Right atrium auricular region (tissue), 2 donors: Measurements from ENCODE around the gene MSMP. TPM values are rescaled to one million over a fixed set of nuclear protein-coding genes. Genes with fewer than 3 reads are reported as not detected.

Source experiments
- DNase-seq: peaks from one replicate; pipeline ENCODE4 v3.0.0-alpha.2; 2019; ENCODE audit warnings: low spot score
- H3K27ac ChIP-seq, 2 donors: fragments of 200-600 bp; sonication (generic); 1 replicate in 1 of 2; 2 replicates in 1 of 2; pipeline ENCODE4 v1.5.1; 2016 to 2019
- H3K27me3 ChIP-seq, 2 donors: fragments of 200-600 bp; sonication (generic); one replicate each; pipeline versions ENCODE4 v1.5.1 to v1.6.0; 2017 to 2019
- H3K36me3 ChIP-seq: fragments of 200-600 bp; sonication (generic); one replicate; pipeline ENCODE4 v1.5.1; 2016
- H3K4me1 ChIP-seq, 2 donors: fragments of 200-600 bp; sonication (generic); one replicate each; pipeline versions ENCODE4 v1.5.1 to v1.6.0; 2017 to 2019
- H3K4me3 ChIP-seq, 2 donors: fragments of 200-600 bp; sonication (generic); 1 replicate in 1 of 2; 2 replicates in 1 of 2; pipeline ENCODE4 v1.5.1; 2017 to 2019; ENCODE audit warnings: mild to moderate bottlenecking in 1 of 2, moderate library complexity in 1 of 2
- H3K9me3 ChIP-seq, 2 donors: fragments of 200-600 bp; sonication (generic); one replicate each; pipeline ENCODE4 v1.5.1; 2019
- CTCF ChIP-seq, 2 donors: fragments of 200-600 bp; sonication (generic); IDR thresholded peaks; one replicate each; pipeline ENCODE4 v1.5.1; 2019; ENCODE audit warnings: antibody characterized with exemption in 2 of 2
- total RNA-seq, 2 donors: library from RNA; depleted of rRNA; stranded (reverse); fragments of >200 nt; gene quantifications; one replicate each; pipeline ENCODE4 v1.1.0, GENCODE V29; 2016

Gene MSMP
- total RNA-seq, 2 donors from 2014 or later = not detected

- Histone ChIP-seq H3K4me3 (no peak overlapping the region), H3K36me3 (peaks cover 87% of the 10 kb centered on the region), H3K4me1 (peaks cover 0 to 36% of the 10 kb centered on the region in 2 donors), H3K9me3 (no peaks in the 10 kb centered on the region), H3K27me3 (no peaks in the 10 kb centered on the region), H3K27ac (no peak overlapping the region)
- no peak for DNase-seq
- no peak for TF ChIP-seq CTCF (IDR thresholded peaks at IDR 0.05)
Observed at GRCh38 chr9:35741740-35742139, 12.3 kb downstream of the MSMP start.

GRCh38 chr9:35740243-35740642 is 13.8 kb downstream of the MSMP start:
- TF ChIP-seq CTCF (IDR thresholded peaks at IDR 0.05) = no peak
- H3K36me3 ChIP-seq = peaks cover 97% of the 10 kb centered on the region

GRCh38 chr9:35738924-35739323 is 15.2 kb downstream of the MSMP start:
- peaks cover 0 to 9% of the 10 kb centered on the region in 2 donors for H3K4me1 ChIP-seq
- DNase-seq = no peak
- H3K27me3 ChIP-seq = no peaks in the 10 kb centered on the region
- H3K9me3 ChIP-seq = no peaks in the 10 kb centered on the region
- H3K36me3 ChIP-seq = peaks cover 95% of the 10 kb centered on the region
- TF ChIP-seq CTCF (IDR thresholded peaks at IDR 0.05) = no peak
- H3K4me3 ChIP-seq = no peak overlapping the region
- H3K27ac ChIP-seq = no peak overlapping the region

More at GRCh38 chr9:35740243-35740642, 13.8 kb downstream of the MSMP start:
- no peak overlapping the region for H3K27ac ChIP-seq
- no peak for DNase-seq
- no peaks in the 10 kb centered on the region for H3K9me3 ChIP-seq
- no peaks in the 10 kb centered on the region for H3K27me3 ChIP-seq
- peaks cover 0 to 21% of the 10 kb centered on the region in 2 donors for H3K4me1 ChIP-seq
- H3K4me3 ChIP-seq = no peak overlapping the region

- Histone ChIP-seq H3K4me3 (no peak overlapping the region), H3K27ac (no peak overlapping the region), H3K9me3 (no peaks in the 10 kb centered on the region), H3K36me3 (peaks cover 88% of the 10 kb centered on the region), H3K27me3 (no peaks in the 10 kb centered on the region), H3K4me1 (peaks cover 0 to 15% of the 10 kb centered on the region in 2 donors)
- no peak for DNase-seq
- TF ChIP-seq CTCF (IDR thresholded peaks at IDR 0.05) = no peak
Observed at GRCh38 chr9:35738186-35738585, 15.9 kb downstream of the MSMP start.

- TF ChIP-seq CTCF (IDR thresholded peaks at IDR 0.05) = no peak
- peaks cover 0 to 13% of the 10 kb centered on the region in 2 donors for H3K4me1 ChIP-seq
- no peak overlapping the region for H3K27ac ChIP-seq
- peaks cover 77% of the 10 kb centered on the region for H3K36me3 ChIP-seq
- no peaks in the 10 kb centered on the region for H3K27me3 ChIP-seq
- H3K9me3 ChIP-seq = no peaks in the 10 kb centered on the region
- no peak overlapping the region for H3K4me3 ChIP-seq
- DNase-seq = no peak
Observed at GRCh38 chr9:35737143-35737542, 16.9 kb downstream of the MSMP start.

- no peaks in the 10 kb centered on the region for H3K9me3 ChIP-seq
- peak; percentile 72 for DNase-seq
- peaks cover 0 to 15% of the 10 kb centered on the region in 2 donors for H3K4me1 ChIP-seq
- H3K27me3 ChIP-seq = no peaks in the 10 kb centered on the region
- H3K27ac ChIP-seq = peak overlapping the region in 1 of 2 donors; percentile 6
- no peak overlapping the region for H3K4me3 ChIP-seq
- H3K36me3 ChIP-seq = peaks cover 68% of the 10 kb centered on the region
- TF ChIP-seq CTCF (IDR thresholded peaks at IDR 0.05) = peak; percentile 66 to 80
Observed at GRCh38 chr9:35736201-35736633, 17.9 kb downstream of the MSMP start.
